Progenitor cell of endocrine pancreas (in vitro differentiated cells): Measurements from ENCODE around the gene KRTAP1-4. TPM values are rescaled to one million over a fixed set of nuclear protein-coding genes. Genes with fewer than 3 reads are reported as not detected.
A peak's percentile ranks its signal among the peaks of the same experiment; 100 is the strongest.

ENCODE experiments used
- DNase-seq: peaks from one replicate; pipeline ENCODE4 v3.0.0; 2021; ENCODE audit warnings: low spot score; ENCODE audit not compliant: unreplicated experiment
- H3K27ac Mint-ChIP-seq: 2 replicates; pipeline ENCODE4 v1.8.0; 2021; ENCODE audit warnings: mild to moderate bottlenecking, moderate library complexity, mixed read lengths
- H3K27me3 Mint-ChIP-seq: 2 replicates; pipeline ENCODE4 v1.8.0; 2021; ENCODE audit warnings: mixed read lengths
- H3K36me3 Mint-ChIP-seq: 2 replicates; pipeline ENCODE4 v1.8.0; 2022; ENCODE audit warnings: mixed read lengths; ENCODE audit not compliant: insufficient read depth
- H3K4me1 Mint-ChIP-seq: 2 replicates; pipeline ENCODE4 v1.8.0; 2021; ENCODE audit warnings: low read depth, mixed read lengths
- H3K4me3 Mint-ChIP-seq: 2 replicates; pipeline ENCODE4 v1.8.0; 2021; ENCODE audit warnings: low read depth, mild to moderate bottlenecking, moderate library complexity, mixed read lengths
- H3K9me3 Mint-ChIP-seq: 2 replicates; pipeline ENCODE4 v1.8.0; 2021; ENCODE audit warnings: low read depth, mixed read lengths
- long read RNA-seq: library from polyadenylated mRNA; unstranded; transcript quantifications from one replicate; pipeline ENCODE4 v2.0.0, GENCODE V29; 2020
- total RNA-seq: library from RNA; stranded (reverse); gene quantifications from 2 replicates; pipeline ENCODE4 v1.2.1, GENCODE V29; 2021
- TF ChIP-seq, protein P1 (sequence below): fragments of 200-600 bp; sonication (generic); IDR thresholded peaks from one replicate; pipeline ENCODE4 v1.5.0; 2021; ENCODE audit warnings: antibody characterized with exemption, mild to moderate bottlenecking; ENCODE audit not compliant: unreplicated experiment

The KRTAP1-4 gene, protein sequence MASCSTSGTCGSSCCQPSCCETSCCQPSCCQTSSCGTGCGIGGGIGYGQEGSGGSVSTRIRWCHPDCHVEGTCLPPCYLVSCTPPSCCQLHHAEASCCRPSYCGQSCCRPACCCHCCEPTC
- total RNA-seq = not detected in 2 replicates
- long read RNA-seq = 0 reads

DNA sequence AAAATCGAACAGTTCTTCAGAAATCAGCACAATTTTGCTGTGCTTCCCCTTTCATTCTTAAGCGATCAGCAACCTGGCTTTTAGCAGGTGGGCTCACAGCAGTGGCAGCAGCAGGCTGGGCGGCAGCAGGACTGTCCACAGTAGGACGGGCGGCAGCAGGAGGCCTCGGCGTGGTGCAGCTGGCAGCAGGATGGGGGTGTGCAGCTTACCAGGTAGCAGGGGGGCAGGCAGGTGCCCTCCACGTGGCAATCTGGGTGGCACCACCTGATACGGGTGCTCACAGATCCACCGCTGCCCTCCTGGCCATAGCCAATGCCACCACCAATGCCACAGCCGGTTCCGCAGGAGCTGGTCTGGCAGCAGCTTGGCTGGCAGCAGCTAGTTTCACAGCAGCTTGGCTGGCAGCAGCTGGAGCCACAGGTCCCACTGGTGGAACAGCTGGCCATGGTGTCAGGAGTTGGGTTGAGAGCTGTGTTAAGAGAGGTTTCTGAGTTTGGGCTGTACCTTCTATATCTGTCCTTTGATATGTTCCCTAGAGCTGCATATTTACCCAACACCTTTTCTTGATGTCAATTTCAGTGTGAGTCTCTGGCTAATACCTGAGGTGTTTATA lies at the start of gene KRTAP1-4:
KRTAP1-4 (minus strand) TSS at position 563 of the 613 bp plus-strand sequence; CDS start at position 446, 117 bp downstream.
- Mint-ChIP-seq H3K27me3 (peaks cover 5% of the 10 kb centered on the region), H3K36me3 (no peaks in the 10 kb centered on the region), H3K4me1 (no peaks in the 10 kb centered on the region), H3K4me3 (no peak within 1 kb of the TSS), H3K27ac (no peak within 1 kb of the TSS), H3K9me3 (no peaks in the 10 kb centered on the region)
- TF ChIP-seq, protein P1, sequence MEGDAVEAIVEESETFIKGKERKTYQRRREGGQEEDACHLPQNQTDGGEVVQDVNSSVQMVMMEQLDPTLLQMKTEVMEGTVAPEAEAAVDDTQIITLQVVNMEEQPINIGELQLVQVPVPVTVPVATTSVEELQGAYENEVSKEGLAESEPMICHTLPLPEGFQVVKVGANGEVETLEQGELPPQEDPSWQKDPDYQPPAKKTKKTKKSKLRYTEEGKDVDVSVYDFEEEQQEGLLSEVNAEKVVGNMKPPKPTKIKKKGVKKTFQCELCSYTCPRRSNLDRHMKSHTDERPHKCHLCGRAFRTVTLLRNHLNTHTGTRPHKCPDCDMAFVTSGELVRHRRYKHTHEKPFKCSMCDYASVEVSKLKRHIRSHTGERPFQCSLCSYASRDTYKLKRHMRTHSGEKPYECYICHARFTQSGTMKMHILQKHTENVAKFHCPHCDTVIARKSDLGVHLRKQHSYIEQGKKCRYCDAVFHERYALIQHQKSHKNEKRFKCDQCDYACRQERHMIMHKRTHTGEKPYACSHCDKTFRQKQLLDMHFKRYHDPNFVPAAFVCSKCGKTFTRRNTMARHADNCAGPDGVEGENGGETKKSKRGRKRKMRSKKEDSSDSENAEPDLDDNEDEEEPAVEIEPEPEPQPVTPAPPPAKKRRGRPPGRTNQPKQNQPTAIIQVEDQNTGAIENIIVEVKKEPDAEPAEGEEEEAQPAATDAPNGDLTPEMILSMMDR = no peak
- DNase-seq = no peak

DNA sequence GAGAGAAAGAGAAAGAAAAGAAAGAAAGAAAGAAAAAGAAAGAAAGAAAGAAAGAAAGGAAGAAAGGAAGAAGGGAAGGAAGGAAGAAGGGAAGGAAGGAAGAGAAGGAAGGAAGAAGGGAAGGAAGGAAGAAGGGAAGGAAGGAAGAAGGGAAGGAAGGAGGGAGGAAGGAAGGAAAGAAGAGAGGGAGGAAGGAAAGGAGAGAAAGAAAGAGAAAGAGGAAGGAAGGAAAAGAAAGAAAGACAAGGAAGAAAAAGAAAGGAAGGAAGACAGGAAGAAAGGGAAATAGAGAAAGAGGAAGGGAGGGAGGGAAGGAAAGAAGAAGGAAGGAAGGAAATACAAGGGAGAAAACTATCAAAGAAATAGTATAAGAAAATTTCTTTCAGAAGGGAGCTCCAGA lies 46.8 kb upstream of the KRTAP1-4 start:
- no peaks in the 10 kb centered on the region for H3K36me3 Mint-ChIP-seq
- TF ChIP-seq, protein P1 = no peak
- H3K27me3 Mint-ChIP-seq = peaks cover 9% of the 10 kb centered on the region
- H3K27ac Mint-ChIP-seq = no peak overlapping the region
- no peaks in the 10 kb centered on the region for H3K4me1 Mint-ChIP-seq
- no peaks in the 10 kb centered on the region for H3K9me3 Mint-ChIP-seq
- H3K4me3 Mint-ChIP-seq = no peak overlapping the region
- no peak for DNase-seq

DNA sequence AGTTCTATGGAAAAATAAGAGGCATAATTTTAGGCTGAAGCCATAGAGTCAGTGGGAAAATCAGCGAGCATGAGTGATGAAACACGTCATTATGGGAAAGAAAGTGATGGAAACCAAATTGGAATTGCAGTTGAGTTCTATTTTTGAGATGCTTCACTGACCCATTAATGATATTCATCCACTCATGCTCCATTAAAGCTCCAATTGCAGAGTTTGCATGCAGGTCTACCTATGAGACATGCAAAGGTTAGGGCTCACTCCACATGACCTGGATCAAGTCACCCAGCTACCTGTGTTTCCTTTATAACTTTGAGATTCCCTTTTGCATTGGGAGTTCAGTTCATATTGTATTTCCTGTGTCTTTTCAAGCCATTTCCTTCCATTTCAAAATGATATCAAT lies 43.7 kb upstream of the KRTAP1-4 start:
- no peaks in the 10 kb centered on the region for H3K9me3 Mint-ChIP-seq
- H3K27me3 Mint-ChIP-seq = peaks cover 9% of the 10 kb centered on the region
- no peak for DNase-seq
- no peaks in the 10 kb centered on the region for H3K4me1 Mint-ChIP-seq
- TF ChIP-seq, protein P1 = no peak
- H3K4me3 Mint-ChIP-seq = no peak overlapping the region
- no peak overlapping the region for H3K27ac Mint-ChIP-seq
- H3K36me3 Mint-ChIP-seq = no peaks in the 10 kb centered on the region

DNA sequence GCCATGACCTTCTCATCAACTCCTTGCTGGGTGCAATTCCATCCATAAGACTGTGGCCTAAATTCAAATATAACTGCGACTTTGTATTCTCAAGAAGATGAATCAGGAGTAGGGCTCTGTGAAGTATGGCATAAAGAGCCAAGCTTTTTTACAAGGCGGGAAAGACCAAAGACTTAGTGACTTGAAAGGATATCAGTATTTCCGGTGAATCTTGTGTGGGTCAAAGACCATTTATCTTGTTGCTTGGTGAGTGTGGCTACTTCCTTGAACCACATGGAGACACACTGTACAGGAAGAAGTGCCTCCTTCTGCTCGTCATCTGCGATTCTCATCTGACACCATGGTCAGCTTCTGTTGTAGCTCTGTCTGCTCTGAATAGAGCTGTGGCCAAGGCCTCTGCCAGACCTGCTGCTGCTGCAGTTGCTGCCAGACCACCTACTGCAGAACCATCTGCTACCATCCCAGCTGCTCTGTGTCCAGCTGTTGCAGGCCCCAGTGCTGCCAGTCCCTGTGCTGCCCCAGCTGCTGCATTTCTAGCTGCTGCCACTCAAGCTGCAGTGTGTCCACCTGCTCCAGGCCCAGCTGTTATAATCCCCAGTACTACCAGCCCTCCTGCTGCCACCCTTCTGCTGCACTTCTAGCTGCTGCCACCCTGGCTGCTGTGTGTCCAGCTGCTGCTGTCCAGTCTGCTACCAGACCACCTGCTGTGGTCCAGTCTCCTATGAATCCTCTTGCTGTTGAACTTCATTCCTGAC lies 41.8 kb upstream of the KRTAP1-4 start:
- no peak for DNase-seq
- Mint-ChIP-seq H3K9me3 (no peaks in the 10 kb centered on the region), H3K36me3 (no peaks in the 10 kb centered on the region), H3K4me3 (no peak overlapping the region), H3K27ac (peak overlapping the region; percentile 7), H3K4me1 (no peaks in the 10 kb centered on the region), H3K27me3 (peaks cover 9% of the 10 kb centered on the region)
- TF ChIP-seq, protein P1 = no peak

DNA sequence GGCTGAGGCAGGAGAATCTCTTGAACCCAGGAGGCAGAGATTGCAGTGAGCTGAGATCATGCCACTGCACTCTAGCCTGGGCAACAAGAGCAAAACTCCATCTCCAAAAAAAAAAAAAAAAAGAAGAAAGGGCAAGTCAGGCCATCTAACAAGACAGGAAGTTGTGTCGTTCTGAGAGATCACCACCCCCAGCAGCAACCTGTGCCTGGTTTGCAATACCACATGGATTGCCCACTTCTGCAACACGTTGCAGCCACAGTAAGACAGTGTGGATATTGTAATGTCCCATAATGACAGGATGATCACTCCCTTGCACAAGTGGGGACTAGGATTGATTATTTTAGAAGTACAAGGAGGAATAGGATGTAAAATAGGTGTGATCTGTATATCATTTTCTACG lies 39.0 kb upstream of the KRTAP1-4 start:
- no peaks in the 10 kb centered on the region for H3K36me3 Mint-ChIP-seq
- TF ChIP-seq, protein P1 = no peak
- no peak overlapping the region for H3K4me3 Mint-ChIP-seq
- no peak overlapping the region for H3K27ac Mint-ChIP-seq
- peaks cover 2% of the 10 kb centered on the region for H3K4me1 Mint-ChIP-seq
- no peaks in the 10 kb centered on the region for H3K27me3 Mint-ChIP-seq
- H3K9me3 Mint-ChIP-seq = no peaks in the 10 kb centered on the region
- DNase-seq = no peak
